ENCODE data around the gene SLC12A7. TPM values are rescaled to one million over a fixed set of nuclear protein-coding genes. Genes with fewer than 3 reads are reported as not detected.
"Not testable (repeated sequence)": the region's sequence is repeated elsewhere in the genome, so short reads cannot be mapped to it uniquely, and the experiment has no call there.

The SLC12A7 gene
- total and polyA plus RNA-seq, 2 donors = 10.2 to 23.8 TPM

GRCh38 chr5:1136814-1137213, 25.0 kb upstream of the SLC12A7 start:
- 84% methylated on average over 8 of the region's 8 CpGs for WGBS
- Histone ChIP-seq H3K27ac (ENCODE audit: low read depth) (no peak overlapping the region), H3K4me3 (ENCODE audit: low read depth, low read length) (no peak overlapping the region), H3K36me3 (ENCODE audit: insufficient read depth) (no peaks in the 10 kb centered on the region), H3K4me1 (ENCODE audit: insufficient read depth) (no peaks in the 10 kb centered on the region)
- DNase-seq (ENCODE audit: extremely low spot score) = no peak

GRCh38 chr5:1135696-1136525, 24.0 kb upstream of the SLC12A7 start:
- Histone ChIP-seq H3K4me3 (ENCODE audit: low read depth, low read length) (no peak overlapping the region), H3K36me3 (ENCODE audit: insufficient read depth) (no peaks in the 10 kb centered on the region), H3K27ac (ENCODE audit: low read depth) (no peak overlapping the region), H3K4me1 (ENCODE audit: insufficient read depth) (no peaks in the 10 kb centered on the region)
- 84% methylated on average over 27 of the region's 27 CpGs for WGBS
- no peak for DNase-seq (ENCODE audit: extremely low spot score)

- DNase-seq (ENCODE audit: extremely low spot score) = no peak
- WGBS = 72% methylated on average over 14 of the region's 14 CpGs
- Histone ChIP-seq H3K27ac (ENCODE audit: low read depth) (no peak overlapping the region), H3K4me3 (ENCODE audit: low read depth, low read length) (no peak overlapping the region), H3K4me1 (ENCODE audit: insufficient read depth) (no peaks in the 10 kb centered on the region), H3K36me3 (ENCODE audit: insufficient read depth) (no peaks in the 10 kb centered on the region)
These were observed 22.6 kb upstream of the SLC12A7 start for GRCh38 chr5:1134478-1134877.

GRCh38 chr5:1133510-1134201, 21.8 kb upstream of the SLC12A7 start:
- Histone ChIP-seq H3K4me1 (ENCODE audit: insufficient read depth) (no peaks in the 10 kb centered on the region), H3K4me3 (ENCODE audit: low read depth, low read length) (no peak overlapping the region), H3K27ac (ENCODE audit: low read depth) (no peak overlapping the region), H3K36me3 (ENCODE audit: insufficient read depth) (no peaks in the 10 kb centered on the region)
- DNase-seq (ENCODE audit: extremely low spot score) = no peak
- WGBS = 61% methylated on average over 17 of the region's 17 CpGs

- no peak for DNase-seq (ENCODE audit: extremely low spot score)
- Histone ChIP-seq H3K4me3 (ENCODE audit: low read depth, low read length) (no peak overlapping the region), H3K27ac (ENCODE audit: low read depth) (no peak overlapping the region), H3K4me1 (ENCODE audit: insufficient read depth) (no peaks in the 10 kb centered on the region), H3K36me3 (ENCODE audit: insufficient read depth) (no peaks in the 10 kb centered on the region)
- 87% methylated on average over 9 of the region's 9 CpGs for WGBS
These were observed 21.2 kb upstream of the SLC12A7 start for GRCh38 chr5:1133108-1133507.

GRCh38 chr5:1132570-1132969, 20.7 kb upstream of the SLC12A7 start:
- Histone ChIP-seq H3K27ac (ENCODE audit: low read depth) (no peak overlapping the region), H3K4me1 (ENCODE audit: insufficient read depth) (no peaks in the 10 kb centered on the region), H3K4me3 (ENCODE audit: low read depth, low read length) (no peak overlapping the region), H3K36me3 (ENCODE audit: insufficient read depth) (no peaks in the 10 kb centered on the region)
- WGBS = 92% methylated on average over 8 of the region's 8 CpGs
- DNase-seq (ENCODE audit: extremely low spot score) = no peak

- no peak overlapping the region for H3K4me3 ChIP-seq (ENCODE audit: low read depth, low read length)
- H3K4me1 ChIP-seq (ENCODE audit: insufficient read depth) = no peaks in the 10 kb centered on the region
- WGBS = 93% methylated on average over 11 of the region's 11 CpGs
- H3K27ac ChIP-seq (ENCODE audit: low read depth) = no peak overlapping the region
- H3K36me3 ChIP-seq (ENCODE audit: insufficient read depth) = no peaks in the 10 kb centered on the region
- DNase-seq (ENCODE audit: extremely low spot score) = no peak
These were observed 19.9 kb upstream of the SLC12A7 start for GRCh38 chr5:1131726-1132125.

- no peaks in the 10 kb centered on the region for H3K36me3 ChIP-seq (ENCODE audit: insufficient read depth)
- H3K27ac ChIP-seq (ENCODE audit: low read depth) = no peak overlapping the region
- no peak overlapping the region for H3K4me3 ChIP-seq (ENCODE audit: low read depth, low read length)
- no peak for DNase-seq (ENCODE audit: extremely low spot score)
- 81% methylated on average over 14 of the region's 14 CpGs for WGBS
- H3K4me1 ChIP-seq (ENCODE audit: insufficient read depth) = no peaks in the 10 kb centered on the region
These were observed 19.3 kb upstream of the SLC12A7 start for GRCh38 chr5:1131191-1131621.

GRCh38 chr5:1130218-1130946, 18.5 kb upstream of the SLC12A7 start:
- Histone ChIP-seq H3K4me3 (ENCODE audit: low read depth, low read length) (no peak overlapping the region), H3K4me1 (ENCODE audit: insufficient read depth) (no peaks in the 10 kb centered on the region), H3K36me3 (ENCODE audit: insufficient read depth) (no peaks in the 10 kb centered on the region), H3K27ac (ENCODE audit: low read depth) (no peak overlapping the region)
- DNase-seq (ENCODE audit: extremely low spot score) = no peak
- 80% methylated on average over 26 of the region's 26 CpGs for WGBS

- H3K4me1 ChIP-seq (ENCODE audit: insufficient read depth) = no peaks in the 10 kb centered on the region
- no peaks in the 10 kb centered on the region for H3K36me3 ChIP-seq (ENCODE audit: insufficient read depth)
- WGBS = 85% methylated on average over 9 of the region's 9 CpGs
- H3K4me3 ChIP-seq (ENCODE audit: low read depth, low read length) = no peak overlapping the region
- no peak for DNase-seq (ENCODE audit: extremely low spot score)
- H3K27ac ChIP-seq (ENCODE audit: low read depth) = no peak overlapping the region
These were observed 17.8 kb upstream of the SLC12A7 start for GRCh38 chr5:1129711-1130055.

GRCh38 chr5:1128977-1129710, 17.3 kb upstream of the SLC12A7 start:
- DNase-seq (ENCODE audit: extremely low spot score) = no peak
- WGBS = 93% methylated on average over 24 of the region's 24 CpGs
- H3K4me1 ChIP-seq (ENCODE audit: insufficient read depth) = no peaks in the 10 kb centered on the region
- no peak overlapping the region for H3K4me3 ChIP-seq (ENCODE audit: low read depth, low read length)
- H3K27ac ChIP-seq (ENCODE audit: low read depth) = no peak overlapping the region
- no peaks in the 10 kb centered on the region for H3K36me3 ChIP-seq (ENCODE audit: insufficient read depth)

- DNase-seq (ENCODE audit: extremely low spot score) = no peak
- H3K4me1 ChIP-seq (ENCODE audit: insufficient read depth) = no peaks in the 10 kb centered on the region
- WGBS = 57% methylated on average over 20 of the region's 20 CpGs
- no peak overlapping the region for H3K27ac ChIP-seq (ENCODE audit: low read depth)
- no peaks in the 10 kb centered on the region for H3K36me3 ChIP-seq (ENCODE audit: insufficient read depth)
- H3K4me3 ChIP-seq (ENCODE audit: low read depth, low read length) = no peak overlapping the region
These were observed 16.3 kb upstream of the SLC12A7 start for GRCh38 chr5:1127959-1128785.

- H3K36me3 ChIP-seq (ENCODE audit: insufficient read depth); DNase-seq (ENCODE audit: extremely low spot score); H3K27ac ChIP-seq (ENCODE audit: low read depth); H3K4me3 ChIP-seq (ENCODE audit: low read depth, low read length); H3K4me1 ChIP-seq (ENCODE audit: insufficient read depth): not testable (repeated sequence)
- WGBS = 97% methylated on average over 2 of the region's 2 CpGs
These were observed 13.8 kb upstream of the SLC12A7 start for GRCh38 chr5:1125695-1126094.

All from urinary bladder (tissue), 4 donors.